Esophagus muscularis mucosa (tissue), 4 donors: ENCODE results near the gene TMEM175.

ENCODE experiments used
- CTCF ChIP-seq, 3 experiments: fragments of 200-600 bp in 2 of 3; fragments of 450-650 bp in 1 of 3; sonication (generic) in 2 of 3; IDR thresholded peaks; one replicate each; pipeline ENCODE4 v1.5.1; 2017 to 2019; ENCODE audit warnings: antibody characterized with exemption in 3 of 3, mild to moderate bottlenecking in 2 of 3, moderate library complexity in 1 of 3
- EP300 ChIP-seq: sonication (generic); formaldehyde crosslinking; IDR thresholded peaks from one replicate; pipeline ENCODE4 v1.6.1; 2017; ENCODE audit warnings: antibody characterized with exemption
- POLR2A ChIP-seq: fragments of 450-650 bp; IDR thresholded peaks from one replicate; pipeline ENCODE4 v1.6.1; 2017; ENCODE audit warnings: antibody characterized with exemption, moderate library complexity, mild to moderate bottlenecking, low read depth

GRCh38 chr4:907691-908425 is 24.4 kb upstream of the TMEM175 start:
- TF ChIP-seq CTCF (IDR thresholded peaks at IDR 0.05) (no peak), EP300 (no peak), POLR2A (no peak)
